ENCODE measurements around the gene UGT2B7.
"Not testable (repeated sequence)": the region's sequence is repeated elsewhere in the genome, so short reads cannot be mapped to it uniquely, and the experiment has no call there.

The UGT2B7 gene
- total RNA-seq, result 0 reads per million in 9 experiments

DNA sequence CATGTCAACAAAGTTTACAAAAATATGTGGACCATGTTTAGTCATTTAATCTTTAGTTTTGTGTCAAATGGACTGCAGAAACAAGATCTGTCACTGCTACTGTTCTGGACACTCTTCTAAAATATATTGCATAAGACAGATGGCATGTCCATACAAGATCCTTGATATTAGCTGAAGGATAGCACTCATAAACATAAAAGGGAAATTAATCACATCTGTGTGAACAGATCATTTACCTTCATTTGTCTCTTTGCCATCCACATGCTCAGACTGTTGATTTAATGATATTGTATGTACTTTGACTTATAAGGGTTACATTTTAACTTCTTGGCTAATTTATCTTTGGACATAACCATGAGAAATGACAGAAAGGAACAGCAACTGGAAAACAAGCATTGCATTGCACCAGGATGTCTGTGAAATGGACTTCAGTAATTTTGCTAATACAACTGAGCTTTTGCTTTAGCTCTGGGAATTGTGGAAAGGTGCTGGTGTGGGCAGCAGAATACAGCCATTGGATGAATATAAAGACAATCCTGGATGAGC is at the start of gene UGT2B7:
Gene UGT2B7, plus strand, starts transcription at position 364 of the 546 bp plus-strand sequence. Its CDS starts 47 bp downstream, at position 411.
- DNase-seq (no peak), ATAC-seq (replicated peaks) (no peak)
- Mint-ChIP-seq H3K36me3 (ENCODE audit: insufficient read depth) (no peaks in the 10 kb centered on the region), H3K27ac (no peak within 1 kb of the TSS), H3K4me1 (ENCODE audit: low read depth in 2 of 2) (no peaks in the 10 kb centered on the region), H3K9me3 (no peaks in the 10 kb centered on the region), H3K4me3 (no peak within 1 kb of the TSS), H3K27me3 (no peaks in the 10 kb centered on the region)

- ATAC-seq (replicated peaks) (no peak), DNase-seq (no peak)
- no peaks in the 10 kb centered on the region for H3K36me3 Mint-ChIP-seq (ENCODE audit: insufficient read depth)
- peaks cover 4 to 8% of the 10 kb centered on the region in 2 donors for H3K9me3 Mint-ChIP-seq
- no peak overlapping the region for H3K4me3 Mint-ChIP-seq
- no peaks in the 10 kb centered on the region for H3K27me3 Mint-ChIP-seq
- H3K27ac Mint-ChIP-seq, result no peak overlapping the region
- H3K4me1 Mint-ChIP-seq (ENCODE audit: low read depth in 2 of 2), result no peaks in the 10 kb centered on the region
These were observed 46.4 kb upstream of the UGT2B7 start for GRCh38 chr4:69049860-69050259.

GRCh38 chr4:69050853-69051575 is 45.3 kb upstream of the UGT2B7 start:
- not testable (repeated sequence) for ATAC-seq (replicated peaks); H3K27me3 Mint-ChIP-seq; H3K27ac Mint-ChIP-seq; H3K36me3 Mint-ChIP-seq (ENCODE audit: insufficient read depth); H3K9me3 Mint-ChIP-seq; H3K4me1 Mint-ChIP-seq (ENCODE audit: low read depth in 2 of 2); H3K4me3 Mint-ChIP-seq; DNase-seq

- ATAC-seq (replicated peaks), result no peak
- H3K36me3 Mint-ChIP-seq (ENCODE audit: insufficient read depth), result no peaks in the 10 kb centered on the region
- H3K27ac Mint-ChIP-seq, result no peak overlapping the region
- no peaks in the 10 kb centered on the region for H3K4me1 Mint-ChIP-seq (ENCODE audit: low read depth in 2 of 2)
- no peaks in the 10 kb centered on the region for H3K27me3 Mint-ChIP-seq
- H3K4me3 Mint-ChIP-seq, result no peak overlapping the region
- DNase-seq, result no peak
- peaks cover 2 to 8% of the 10 kb centered on the region in 2 donors for H3K9me3 Mint-ChIP-seq
These were observed 44.7 kb upstream of the UGT2B7 start for GRCh38 chr4:69051576-69051943.

GRCh38 chr4:69053309-69053885 is 42.9 kb upstream of the UGT2B7 start:
- not testable (repeated sequence) for H3K27me3 Mint-ChIP-seq; H3K27ac Mint-ChIP-seq; H3K4me3 Mint-ChIP-seq; H3K4me1 Mint-ChIP-seq (ENCODE audit: low read depth in 2 of 2); H3K36me3 Mint-ChIP-seq (ENCODE audit: insufficient read depth); H3K9me3 Mint-ChIP-seq; DNase-seq; ATAC-seq (replicated peaks)

DNA sequence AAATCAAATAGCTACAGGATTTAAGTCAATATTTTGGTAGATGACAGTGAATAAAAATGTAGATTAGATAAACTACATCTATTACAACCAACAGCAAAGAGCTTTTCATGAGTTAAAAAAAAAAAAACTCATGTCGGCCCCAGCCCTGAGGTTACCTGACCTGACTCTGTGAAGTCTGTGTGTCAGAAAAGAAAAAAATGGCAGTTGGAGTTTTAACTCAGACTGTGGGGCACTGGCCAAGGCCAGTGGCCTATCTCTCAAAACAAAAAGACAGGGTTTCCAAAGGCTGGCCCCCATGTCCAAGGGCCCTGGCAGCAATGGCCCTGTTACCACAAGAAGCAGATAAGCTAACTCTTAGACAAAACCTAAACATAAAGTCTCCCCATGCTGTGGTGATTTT is 42.2 kb upstream of the UGT2B7 start:
- not testable (repeated sequence) for H3K27me3 Mint-ChIP-seq; H3K36me3 Mint-ChIP-seq (ENCODE audit: insufficient read depth); H3K27ac Mint-ChIP-seq; H3K4me1 Mint-ChIP-seq (ENCODE audit: low read depth in 2 of 2); H3K4me3 Mint-ChIP-seq; DNase-seq; ATAC-seq (replicated peaks)
- H3K9me3 Mint-ChIP-seq, result peaks cover 7 to 10% of the 10 kb centered on the region in 2 donors

DNA sequence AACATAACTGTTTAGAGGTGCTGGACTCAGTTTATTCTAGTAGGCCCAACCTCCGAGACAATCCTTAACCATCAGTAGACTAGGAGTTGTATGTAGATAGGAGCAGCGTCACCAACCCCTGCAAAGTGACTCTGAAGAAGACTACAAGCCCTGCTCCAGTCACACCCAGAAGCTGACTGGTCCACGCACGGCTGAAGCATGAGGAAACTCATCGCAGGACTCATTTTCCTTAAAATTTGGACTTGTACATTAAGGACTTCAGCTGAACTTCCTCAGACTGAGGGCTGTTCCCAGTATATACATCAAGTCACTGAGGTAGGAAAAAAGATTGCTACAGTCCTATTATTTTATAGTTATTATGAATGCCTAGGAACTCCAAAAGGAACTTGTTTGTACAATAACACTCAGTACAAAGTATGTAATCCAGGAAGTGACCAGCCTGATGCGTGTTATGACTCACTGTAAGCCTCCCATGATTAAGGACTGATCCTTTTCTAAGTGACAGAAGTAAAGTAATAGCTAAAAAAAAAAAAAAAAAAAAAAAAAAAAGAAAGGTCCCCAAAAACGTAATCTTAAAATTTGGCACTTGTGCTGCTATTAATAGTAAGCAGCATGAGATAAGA is 41.6 kb upstream of the UGT2B7 start:
- H3K27ac Mint-ChIP-seq, result no peak overlapping the region
- DNase-seq, result no peak
- no peak for ATAC-seq (replicated peaks)
- H3K27me3 Mint-ChIP-seq, result no peaks in the 10 kb centered on the region
- no peaks in the 10 kb centered on the region for H3K4me1 Mint-ChIP-seq (ENCODE audit: low read depth in 2 of 2)
- no peaks in the 10 kb centered on the region for H3K36me3 Mint-ChIP-seq (ENCODE audit: insufficient read depth)
- H3K4me3 Mint-ChIP-seq, result no peak overlapping the region
- H3K9me3 Mint-ChIP-seq, result peaks cover under 1 to 10% of the 10 kb centered on the region in 2 donors

- peaks cover 0 to 10% of the 10 kb centered on the region in 2 donors for H3K9me3 Mint-ChIP-seq
- H3K27ac Mint-ChIP-seq, result no peak overlapping the region
- H3K4me1 Mint-ChIP-seq (ENCODE audit: low read depth in 2 of 2), result no peaks in the 10 kb centered on the region
- no peak for DNase-seq
- H3K27me3 Mint-ChIP-seq, result no peaks in the 10 kb centered on the region
- H3K4me3 Mint-ChIP-seq, result no peak overlapping the region
- H3K36me3 Mint-ChIP-seq (ENCODE audit: insufficient read depth), result no peaks in the 10 kb centered on the region
- ATAC-seq (replicated peaks), result no peak
These were observed 40.1 kb upstream of the UGT2B7 start for GRCh38 chr4:69056150-69056549.

DNA sequence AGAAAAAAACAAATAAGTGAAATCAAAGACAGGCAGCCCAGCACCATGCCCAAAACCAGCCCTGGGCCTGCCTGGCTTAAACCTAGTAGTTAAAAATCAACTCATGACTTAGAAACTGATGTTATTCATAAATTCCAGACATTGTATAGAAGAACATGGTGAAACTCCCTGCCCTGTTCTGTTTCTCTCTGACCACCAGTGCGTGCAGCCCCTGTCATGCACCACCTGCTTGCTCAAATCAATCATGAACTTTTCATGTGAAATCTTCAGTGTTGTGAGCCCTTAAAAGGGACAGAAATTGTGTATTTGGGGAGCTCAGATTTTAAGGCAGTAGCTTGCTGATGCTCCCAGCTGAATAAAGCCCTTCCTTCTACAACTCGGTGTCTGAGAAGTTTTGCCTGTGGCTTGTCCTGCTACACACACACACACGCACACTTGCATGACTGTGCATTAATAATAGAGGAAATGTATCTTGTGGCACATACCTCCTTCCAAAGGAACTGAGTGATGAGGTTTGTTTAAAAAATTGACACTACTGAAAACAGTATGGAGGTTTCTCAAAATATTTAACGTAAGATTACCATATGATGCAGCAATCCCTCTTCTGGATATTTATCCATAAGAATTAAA is 39.2 kb upstream of the UGT2B7 start:
- H3K36me3 Mint-ChIP-seq (ENCODE audit: insufficient read depth), result no peaks in the 10 kb centered on the region

DNA sequence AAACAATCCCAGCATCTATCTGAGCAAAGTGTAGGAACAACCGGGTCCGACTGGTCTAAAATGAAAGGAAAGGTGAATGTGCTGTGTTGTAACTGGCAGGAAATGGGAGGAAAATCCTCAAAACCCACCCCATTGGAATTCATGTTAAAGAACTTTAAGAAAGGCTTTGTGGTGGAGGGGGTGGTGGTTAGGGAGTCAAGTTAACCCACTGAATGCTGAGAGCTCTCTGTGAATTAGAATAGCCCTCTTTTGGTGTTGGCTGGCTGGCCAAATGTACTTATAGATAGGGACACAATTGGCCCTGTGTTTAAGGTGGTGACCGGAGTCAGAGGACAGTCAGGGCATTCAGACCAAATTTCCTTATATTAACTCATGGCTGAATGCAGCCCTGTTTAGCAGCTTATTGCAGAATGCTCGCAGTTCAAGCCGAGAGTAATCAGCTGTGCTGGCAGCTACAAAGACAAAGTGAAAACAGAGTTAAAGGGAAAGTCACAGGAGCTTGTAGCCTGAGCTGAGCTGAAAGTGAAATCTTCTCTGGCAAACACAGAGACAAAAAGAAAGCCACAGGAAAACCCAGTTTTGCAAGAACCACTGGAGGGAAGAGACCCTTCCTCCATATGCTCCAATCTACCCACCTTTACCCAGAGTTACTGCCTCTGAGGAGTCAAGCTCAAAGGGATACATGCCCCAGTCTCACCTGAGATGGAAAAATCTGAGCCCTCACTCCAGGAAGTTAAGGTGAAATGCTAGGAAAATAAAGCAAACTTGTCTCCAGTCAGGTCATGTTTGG is 38.5 kb upstream of the UGT2B7 start:
- Mint-ChIP-seq H3K27ac (no peak overlapping the region), H3K36me3 (ENCODE audit: insufficient read depth) (no peaks in the 10 kb centered on the region), H3K27me3 (no peaks in the 10 kb centered on the region), H3K4me3 (no peak overlapping the region), H3K4me1 (ENCODE audit: low read depth in 2 of 2) (no peaks in the 10 kb centered on the region), H3K9me3 (peaks cover 0 to 8% of the 10 kb centered on the region in 2 donors)
- DNase-seq (no peak), ATAC-seq (replicated peaks) (no peak)

More for the DNA sequence above, 39.2 kb upstream of the UGT2B7 start:
- no peak for DNase-seq
- H3K4me3 Mint-ChIP-seq, result no peak overlapping the region
- H3K27ac Mint-ChIP-seq, result no peak overlapping the region
- H3K9me3 Mint-ChIP-seq, result peaks cover 0 to 8% of the 10 kb centered on the region in 2 donors
- ATAC-seq (replicated peaks), result no peak
- no peaks in the 10 kb centered on the region for H3K4me1 Mint-ChIP-seq (ENCODE audit: low read depth in 2 of 2)
- H3K27me3 Mint-ChIP-seq, result no peaks in the 10 kb centered on the region

DNA sequence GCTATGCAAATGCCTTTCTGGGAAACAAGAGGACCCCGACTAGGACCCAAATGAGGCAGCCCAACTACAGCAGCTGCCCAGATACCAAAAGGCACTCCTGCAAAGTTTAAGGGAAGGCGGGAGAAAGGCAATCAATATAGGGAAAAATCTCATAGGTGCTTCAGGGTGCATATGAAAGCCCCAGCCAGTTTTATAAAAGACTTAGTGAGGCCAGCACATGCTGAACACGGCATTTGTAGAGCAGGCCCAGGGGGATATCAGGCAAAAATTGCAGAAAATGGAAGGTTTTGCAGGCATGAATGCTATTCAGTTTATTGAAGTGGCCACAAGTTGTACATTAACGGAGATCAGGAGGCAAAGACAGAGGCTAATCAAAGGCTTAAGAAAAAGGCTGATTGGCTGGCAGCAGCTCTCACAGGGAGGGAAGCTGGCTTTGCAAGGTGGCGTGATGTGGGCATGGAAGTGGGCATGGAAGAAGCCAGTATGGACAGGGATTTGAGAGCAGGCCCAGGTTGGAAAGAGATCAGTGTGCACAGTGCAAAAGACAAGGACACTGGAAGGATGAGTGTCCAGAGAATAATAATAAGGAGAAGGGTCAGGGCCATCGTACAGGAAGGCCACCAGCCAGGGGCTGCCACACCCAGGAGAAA is 37.7 kb upstream of the UGT2B7 start:
- no peaks in the 10 kb centered on the region for H3K4me1 Mint-ChIP-seq (ENCODE audit: low read depth in 2 of 2)
- ATAC-seq (replicated peaks) (no peak), DNase-seq (no peak)
- peaks cover 0 to 8% of the 10 kb centered on the region in 2 donors for H3K9me3 Mint-ChIP-seq
- no peak overlapping the region for H3K27ac Mint-ChIP-seq
- no peaks in the 10 kb centered on the region for H3K27me3 Mint-ChIP-seq
- no peaks in the 10 kb centered on the region for H3K36me3 Mint-ChIP-seq (ENCODE audit: insufficient read depth)
- no peak overlapping the region for H3K4me3 Mint-ChIP-seq

DNA sequence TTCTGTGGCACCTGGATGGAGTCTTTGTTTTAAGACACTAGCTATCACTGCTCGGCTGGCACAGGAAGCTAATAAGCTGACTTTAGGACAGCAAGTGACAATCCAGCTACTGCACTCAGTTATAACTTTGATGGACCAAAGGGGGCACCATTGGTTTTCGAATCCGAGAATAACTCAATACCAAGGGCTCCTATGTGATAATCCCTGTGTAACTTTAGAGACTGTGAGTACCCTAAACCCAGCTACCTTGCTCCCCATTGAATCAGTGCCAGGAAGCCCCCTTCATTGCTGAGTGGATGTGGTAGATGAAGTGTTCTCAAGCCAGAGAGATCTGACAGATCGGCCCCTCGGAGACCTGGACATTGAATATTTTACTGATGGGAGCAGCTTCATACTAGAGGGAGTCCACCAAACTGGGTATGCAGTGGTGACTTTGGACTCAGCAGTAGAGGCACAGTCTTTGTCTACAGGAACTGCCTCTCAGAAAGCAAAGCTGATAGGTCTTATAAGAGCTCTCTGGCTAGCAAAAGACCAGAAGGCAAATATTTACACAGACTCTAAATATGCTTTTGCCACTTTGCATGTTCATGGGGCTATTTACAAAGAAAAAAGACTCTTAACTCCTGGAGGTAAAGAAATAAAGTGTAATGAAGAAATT is 35.5 kb upstream of the UGT2B7 start:
- ATAC-seq (replicated peaks) (no peak), DNase-seq (no peak)
- Mint-ChIP-seq H3K27ac (no peak overlapping the region), H3K27me3 (no peaks in the 10 kb centered on the region), H3K36me3 (ENCODE audit: insufficient read depth) (no peaks in the 10 kb centered on the region), H3K9me3 (peaks cover 0 to 10% of the 10 kb centered on the region in 2 donors), H3K4me1 (ENCODE audit: low read depth in 2 of 2) (no peaks in the 10 kb centered on the region), H3K4me3 (no peak overlapping the region)
